RWPE2 (cell line): ENCODE measurements around the gene RFPL4A.

ENCODE experiments used
- ATAC-seq: fragments of 200-7000 bp; cut with Tn5 transposase; 3 replicates; pipeline ENCODE4 v1.9.1; 2021; ENCODE audit warnings: low read depth
- DNase-seq: peaks from one replicate; pipeline ENCODE4 v3.0.0-alpha.2; 2020; ENCODE audit warnings: low spot score
- H3K27ac ChIP-seq: fragments of 450-650 bp; 2 replicates; pipeline ENCODE4 v1.5.1; 2017; ENCODE audit warnings: mild to moderate bottlenecking; ENCODE audit not compliant: poor library complexity, severe bottlenecking
- H3K27me3 ChIP-seq: fragments of 250-450 bp; sonication (Bioruptor Pico); 2 replicates; pipeline ENCODE4 v1.5.1; 2021; ENCODE audit warnings: mild to moderate bottlenecking, moderate library complexity; ENCODE audit not compliant: insufficient read depth, poor library complexity, severe bottlenecking
- H3K36me3 ChIP-seq: fragments of 250-450 bp; sonication (Bioruptor Pico); 2 replicates; pipeline ENCODE4 v1.5.1; 2020; ENCODE audit warnings: low read depth, mild to moderate bottlenecking, moderate library complexity
- H3K4me1 ChIP-seq: fragments of 250-450 bp; sonication (Bioruptor Pico); 2 replicates; pipeline ENCODE4 v1.5.1; 2021; ENCODE audit warnings: mild to moderate bottlenecking, moderate library complexity; ENCODE audit not compliant: insufficient read depth, poor library complexity, severe bottlenecking
- H3K4me3 ChIP-seq: fragments of 250-450 bp; sonication (Bioruptor Pico); 2 replicates; pipeline ENCODE4 v1.5.1; 2021; ENCODE audit warnings: mild to moderate bottlenecking, moderate library complexity; ENCODE audit not compliant: severe bottlenecking
- H3K9me3 ChIP-seq: fragments of 250-450 bp; sonication (Bioruptor Pico); 2 replicates; pipeline ENCODE4 v1.5.1; 2021; ENCODE audit warnings: mild to moderate bottlenecking, moderate library complexity; ENCODE audit not compliant: severe bottlenecking
- TF ChIP-seq, protein P1 (sequence below): fragments of 450-650 bp; IDR thresholded peaks from one replicate; pipeline ENCODE4 v1.5.1; 2017; ENCODE audit warnings: mild to moderate bottlenecking, moderate library complexity; ENCODE audit not compliant: poor library complexity, severe bottlenecking

Gene RFPL4A

DNA sequence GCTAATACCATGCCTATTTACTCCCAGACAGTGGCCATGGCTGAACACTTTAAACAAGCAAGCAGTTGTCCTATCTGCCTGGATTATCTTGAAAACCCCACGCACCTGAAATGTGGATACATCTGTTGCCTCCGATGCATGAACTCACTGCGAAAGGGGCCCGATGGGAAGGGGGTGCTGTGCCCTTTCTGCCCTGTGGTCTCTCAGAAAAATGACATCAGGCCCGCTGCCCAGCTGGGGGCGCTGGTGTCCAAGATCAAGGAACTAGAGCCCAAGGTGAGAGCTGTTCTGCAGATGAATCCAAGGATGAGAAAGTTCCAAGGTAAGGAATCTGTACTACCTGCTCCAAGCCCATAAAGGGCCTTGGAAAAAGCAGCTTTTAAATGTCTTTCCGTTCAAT lies 18.6 kb downstream of the RFPL4A start:
- DNase-seq = no peak
- TF ChIP-seq, protein P1, sequence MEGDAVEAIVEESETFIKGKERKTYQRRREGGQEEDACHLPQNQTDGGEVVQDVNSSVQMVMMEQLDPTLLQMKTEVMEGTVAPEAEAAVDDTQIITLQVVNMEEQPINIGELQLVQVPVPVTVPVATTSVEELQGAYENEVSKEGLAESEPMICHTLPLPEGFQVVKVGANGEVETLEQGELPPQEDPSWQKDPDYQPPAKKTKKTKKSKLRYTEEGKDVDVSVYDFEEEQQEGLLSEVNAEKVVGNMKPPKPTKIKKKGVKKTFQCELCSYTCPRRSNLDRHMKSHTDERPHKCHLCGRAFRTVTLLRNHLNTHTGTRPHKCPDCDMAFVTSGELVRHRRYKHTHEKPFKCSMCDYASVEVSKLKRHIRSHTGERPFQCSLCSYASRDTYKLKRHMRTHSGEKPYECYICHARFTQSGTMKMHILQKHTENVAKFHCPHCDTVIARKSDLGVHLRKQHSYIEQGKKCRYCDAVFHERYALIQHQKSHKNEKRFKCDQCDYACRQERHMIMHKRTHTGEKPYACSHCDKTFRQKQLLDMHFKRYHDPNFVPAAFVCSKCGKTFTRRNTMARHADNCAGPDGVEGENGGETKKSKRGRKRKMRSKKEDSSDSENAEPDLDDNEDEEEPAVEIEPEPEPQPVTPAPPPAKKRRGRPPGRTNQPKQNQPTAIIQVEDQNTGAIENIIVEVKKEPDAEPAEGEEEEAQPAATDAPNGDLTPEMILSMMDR = no peak
- H3K27ac ChIP-seq = no peak overlapping the region
- no peaks in the 10 kb centered on the region for H3K36me3 ChIP-seq
- H3K9me3 ChIP-seq = no peaks in the 10 kb centered on the region
- H3K4me3 ChIP-seq = no peak overlapping the region
- H3K27me3 ChIP-seq = no peaks in the 10 kb centered on the region
- no peak for ATAC-seq
- H3K4me1 ChIP-seq = no peaks in the 10 kb centered on the region

DNA sequence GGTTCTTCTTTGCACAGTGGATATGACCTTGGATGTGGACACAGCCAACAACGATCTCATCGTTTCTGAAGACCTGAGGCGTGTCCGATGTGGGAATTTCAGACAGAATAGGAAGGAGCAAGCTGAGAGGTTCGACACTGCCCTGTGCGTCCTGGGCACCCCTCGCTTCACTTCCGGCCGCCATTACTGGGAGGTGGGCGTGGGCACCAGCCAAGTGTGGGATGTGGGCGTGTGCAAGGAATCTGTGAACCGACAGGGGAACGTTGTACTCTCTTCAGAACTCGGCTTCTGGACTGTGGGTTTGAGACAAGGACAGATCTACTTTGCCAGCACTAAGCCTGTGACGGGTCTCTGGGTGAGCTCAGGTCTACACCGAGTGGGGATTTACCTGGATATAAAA lies 19.4 kb downstream of the RFPL4A start:
- no peaks in the 10 kb centered on the region for H3K36me3 ChIP-seq
- no peaks in the 10 kb centered on the region for H3K4me1 ChIP-seq
- DNase-seq (no peak), ATAC-seq (no peak)
- no peaks in the 10 kb centered on the region for H3K9me3 ChIP-seq
- H3K27me3 ChIP-seq = no peaks in the 10 kb centered on the region
- H3K27ac ChIP-seq = no peak overlapping the region
- TF ChIP-seq, protein P1 = no peak
- no peak overlapping the region for H3K4me3 ChIP-seq

DNA sequence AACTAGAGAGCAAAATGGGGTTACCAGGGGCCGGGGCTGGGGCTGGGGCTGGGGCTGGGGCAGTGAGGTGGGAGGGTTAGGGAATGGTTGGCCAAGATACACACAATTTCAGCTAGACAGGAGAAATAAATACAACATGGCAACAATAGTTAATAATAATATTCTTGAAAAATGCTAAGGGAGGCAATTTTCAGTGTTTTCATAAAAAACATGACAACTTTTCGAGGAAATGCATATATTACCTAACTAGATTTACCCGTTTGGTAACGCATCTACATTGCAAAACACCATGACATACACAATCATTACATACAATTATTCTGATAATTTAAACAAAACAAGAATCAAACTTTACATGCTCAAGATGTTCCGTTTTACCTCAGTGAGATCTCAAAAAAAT lies 22.2 kb downstream of the RFPL4A start:
- H3K4me3 ChIP-seq = no peak overlapping the region
- H3K4me1 ChIP-seq = no peaks in the 10 kb centered on the region
- H3K9me3 ChIP-seq = no peaks in the 10 kb centered on the region
- H3K27me3 ChIP-seq = no peaks in the 10 kb centered on the region
- H3K36me3 ChIP-seq = no peaks in the 10 kb centered on the region
- TF ChIP-seq, protein P1 = no peak
- ATAC-seq = no peak
- DNase-seq = no peak
- no peak overlapping the region for H3K27ac ChIP-seq

DNA sequence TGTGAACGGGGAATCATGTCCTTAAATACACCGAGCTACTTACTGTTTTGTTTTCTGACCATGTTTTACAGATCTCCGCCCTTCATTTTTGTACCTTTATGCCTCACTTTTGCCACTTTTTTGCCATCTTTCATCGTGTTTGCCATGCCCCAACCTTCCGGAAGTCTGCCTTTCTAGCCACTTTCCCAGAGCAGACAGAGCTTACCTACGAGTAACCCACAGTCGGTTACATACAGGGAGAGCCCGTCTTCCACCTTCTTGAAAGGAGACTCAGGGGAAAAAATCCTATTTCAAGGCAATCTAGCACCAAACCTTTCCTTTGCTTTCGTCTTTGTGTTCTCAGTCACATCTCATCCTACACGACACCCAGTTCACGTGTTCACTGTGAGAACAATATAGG lies 36.1 kb downstream of the RFPL4A start:
- Histone ChIP-seq H3K4me3 (no peak overlapping the region), H3K27ac (no peak overlapping the region), H3K4me1 (no peaks in the 10 kb centered on the region), H3K27me3 (no peaks in the 10 kb centered on the region), H3K36me3 (no peaks in the 10 kb centered on the region), H3K9me3 (no peaks in the 10 kb centered on the region)
- ATAC-seq = no peak
- no peak for DNase-seq
- TF ChIP-seq, protein P1 = no peak

DNA sequence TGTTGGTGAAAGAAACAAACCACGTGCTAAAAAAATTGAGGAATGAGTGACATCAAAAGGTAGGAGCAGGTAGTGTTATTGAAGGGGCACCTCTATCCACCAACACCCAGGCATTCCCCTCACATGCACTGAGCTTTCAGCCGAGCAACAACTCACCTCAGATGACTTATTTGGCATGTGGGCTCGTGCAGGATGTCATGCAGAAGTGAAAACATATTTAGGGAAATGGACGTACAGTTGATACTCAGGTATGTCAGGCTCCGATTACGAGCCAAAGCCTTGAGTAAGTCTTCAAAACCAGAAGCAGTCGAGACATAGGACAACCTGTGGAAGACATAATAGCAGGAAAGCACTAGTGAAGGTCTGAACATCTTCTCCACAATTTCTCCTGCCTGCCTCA lies 42.5 kb downstream of the RFPL4A start:
- no peak overlapping the region for H3K27ac ChIP-seq
- H3K27me3 ChIP-seq = no peaks in the 10 kb centered on the region
- ATAC-seq = no peak
- no peak overlapping the region for H3K4me3 ChIP-seq
- H3K36me3 ChIP-seq = no peaks in the 10 kb centered on the region
- no peaks in the 10 kb centered on the region for H3K9me3 ChIP-seq
- H3K4me1 ChIP-seq = no peaks in the 10 kb centered on the region
- TF ChIP-seq, protein P1 = no peak
- DNase-seq = no peak
